ENCODE data around the gene USP47.

Gene USP47

GRCh38 chr11:11946878-11947277 lies 105.1 kb downstream of the USP47 start:
- DNase-seq, result peak; percentile 88

- DNase-seq, result no peak
Observed at GRCh38 chr11:11947825-11948224, 106.1 kb downstream of the USP47 start.

- no peak for DNase-seq
Observed at GRCh38 chr11:11948242-11948947, 106.6 kb downstream of the USP47 start.

GRCh38 chr11:11949482-11949881 lies 107.7 kb downstream of the USP47 start:
- no peak for DNase-seq

GRCh38 chr11:11952036-11952435 lies 110.3 kb downstream of the USP47 start:
- DNase-seq, result no peak

GRCh38 chr11:11956006-11956405 lies 114.2 kb downstream of the USP47 start:
- no peak for DNase-seq

- no peak for DNase-seq
Observed at GRCh38 chr11:11958403-11959231, 116.8 kb downstream of the USP47 start.

- DNase-seq, result no peak
Observed at GRCh38 chr11:11959601-11960000, 117.8 kb downstream of the USP47 start.

GRCh38 chr11:11960687-11961086 lies 118.9 kb downstream of the USP47 start:
- DNase-seq, result no peak

GRCh38 chr11:11961399-11962028 lies 119.7 kb downstream of the USP47 start:
- DNase-seq, result no peak

GRCh38 chr11:11963067-11963466 lies 121.3 kb downstream of the USP47 start:
- DNase-seq, result no peak

GRCh38 chr11:11963842-11964773 lies 122.3 kb downstream of the USP47 start:
- DNase-seq, result no peak

GRCh38 chr11:11964774-11965150 lies 123.0 kb downstream of the USP47 start:
- DNase-seq, result no peak

- DNase-seq, result no peak
Observed at GRCh38 chr11:11965192-11965591, 123.4 kb downstream of the USP47 start.

GRCh38 chr11:11965656-11966353 lies 124.0 kb downstream of the USP47 start:
- DNase-seq, result no peak

- DNase-seq, result no peak
Observed at GRCh38 chr11:11966354-11966741, 124.6 kb downstream of the USP47 start.

- peak; percentile 41 for DNase-seq
Observed at GRCh38 chr11:11966826-11967668, 125.3 kb downstream of the USP47 start.

GRCh38 chr11:11967669-11968510 lies 126.1 kb downstream of the USP47 start:
- no peak for DNase-seq

- peak; percentile 65 for DNase-seq
Observed at GRCh38 chr11:11968511-11969280, 126.9 kb downstream of the USP47 start.
